ENCODE measurements around the gene SRRM5.

GRCh38 chr19:43642531-43642930 is 30.6 kb downstream of the SRRM5 start:
- TF ChIP-seq CTCF (IDR thresholded peaks at IDR 0.05) (no peak), POLR2A (IDR thresholded peaks at IDR 0.05) (no peak)

All from adrenal gland (tissue), 5 donors.